ENCODE results near the gene USP13.

Gene USP13

GRCh38 chr3:179646177-179646576 is 6.7 kb upstream of the USP13 start:
- TF ChIP-seq YY1 (IDR thresholded peaks at IDR 0.05; ENCODE audit: low read depth) (no peak), REST (IDR thresholded peaks at IDR 0.05; ENCODE audit: low read depth) (no peak), USF1 (IDR thresholded peaks at IDR 0.05) (no peak), CEBPB (IDR thresholded peaks at IDR 0.05) (no peak)

GRCh38 chr3:179651687-179652446 is 973 bp upstream of the USP13 start:
- no peak for TF ChIP-seq REST (IDR thresholded peaks at IDR 0.05; ENCODE audit: low read depth)
- no peak for TF ChIP-seq CREB1 (IDR thresholded peaks at IDR 0.05; ENCODE audit: low read depth)
- TF ChIP-seq ZBTB7A (IDR thresholded peaks at IDR 0.05; ENCODE audit: low read depth) = no peak
- TF ChIP-seq YY1 (IDR thresholded peaks at IDR 0.05; ENCODE audit: low read depth) = no peak
- TF ChIP-seq TEAD4 (IDR thresholded peaks at IDR 0.05) = no peak
- no peak for TF ChIP-seq FOXM1 (IDR thresholded peaks at IDR 0.05; ENCODE audit: borderline replicate concordance, low read depth)
- TF ChIP-seq EGR1 (IDR thresholded peaks at IDR 0.05) = no peak
- TF ChIP-seq MAX (IDR thresholded peaks at IDR 0.05) = no peak

DNA sequence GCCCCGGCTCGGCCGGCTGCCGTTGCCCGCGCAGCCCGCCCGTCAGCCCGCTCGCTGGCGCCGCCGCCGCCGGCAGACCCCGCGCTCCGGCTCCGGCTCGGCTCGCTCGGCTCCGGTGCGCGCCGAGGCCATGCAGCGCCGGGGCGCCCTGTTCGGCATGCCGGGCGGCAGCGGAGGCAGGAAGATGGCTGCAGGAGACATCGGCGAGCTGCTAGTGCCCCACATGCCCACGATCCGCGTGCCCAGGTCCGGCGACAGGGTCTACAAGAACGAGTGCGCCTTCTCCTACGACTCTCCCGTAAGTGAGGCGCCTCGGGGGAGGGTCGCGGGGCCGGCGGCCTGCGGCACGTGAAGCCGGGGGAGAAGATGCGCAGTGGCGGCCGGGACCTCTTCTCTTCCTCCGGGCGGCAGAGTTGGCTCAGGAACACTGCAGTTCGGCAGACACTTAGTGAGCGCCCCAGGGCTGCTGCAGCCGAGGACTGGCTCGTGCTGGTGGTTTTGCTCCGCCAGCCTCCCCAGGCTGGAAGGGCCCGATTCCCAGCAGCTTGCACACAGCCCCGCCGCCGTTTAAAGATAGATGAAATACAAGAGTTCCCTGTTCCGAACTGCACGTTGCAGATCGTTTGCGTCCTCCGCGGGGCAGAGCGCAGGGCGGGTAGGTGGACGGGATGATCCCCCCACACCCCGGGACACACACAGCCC is 407 bp downstream of the USP13 start:
- no peak for TF ChIP-seq TCF12 (IDR thresholded peaks at IDR 0.05; ENCODE audit: low read depth)
- no peak for TF ChIP-seq NFIC (IDR thresholded peaks at IDR 0.05)
- TF ChIP-seq USF1 (IDR thresholded peaks at IDR 0.05) = peak; percentile 53; the same call in 1 of the 2 replicates
- peak; percentile 47 for TF ChIP-seq RAD21 (IDR thresholded peaks at IDR 0.05; ENCODE audit: low read depth)
- no peak for TF ChIP-seq FOXM1 (IDR thresholded peaks at IDR 0.05; ENCODE audit: borderline replicate concordance, low read depth)
- TF ChIP-seq CREB1 (IDR thresholded peaks at IDR 0.05; ENCODE audit: low read depth) = no peak
- peak; percentile 80 for TF ChIP-seq YY1 (IDR thresholded peaks at IDR 0.05; ENCODE audit: low read depth)
- TF ChIP-seq ZBTB7A (IDR thresholded peaks at IDR 0.05; ENCODE audit: low read depth) = peak; percentile 53; the same call in 1 of the 2 replicates
- peak; percentile 85 for TF ChIP-seq MAX (IDR thresholded peaks at IDR 0.05)
- no peak for TF ChIP-seq REST (IDR thresholded peaks at IDR 0.05; ENCODE audit: low read depth)
- peak; percentile 53; the same call in 1 of the 2 replicates for TF ChIP-seq TAF1 (IDR thresholded peaks at IDR 0.05; ENCODE audit: low read depth)
- no peak for TF ChIP-seq EGR1 (IDR thresholded peaks at IDR 0.05)
- TF ChIP-seq TEAD4 (IDR thresholded peaks at IDR 0.05) = peak; percentile 38

DNA sequence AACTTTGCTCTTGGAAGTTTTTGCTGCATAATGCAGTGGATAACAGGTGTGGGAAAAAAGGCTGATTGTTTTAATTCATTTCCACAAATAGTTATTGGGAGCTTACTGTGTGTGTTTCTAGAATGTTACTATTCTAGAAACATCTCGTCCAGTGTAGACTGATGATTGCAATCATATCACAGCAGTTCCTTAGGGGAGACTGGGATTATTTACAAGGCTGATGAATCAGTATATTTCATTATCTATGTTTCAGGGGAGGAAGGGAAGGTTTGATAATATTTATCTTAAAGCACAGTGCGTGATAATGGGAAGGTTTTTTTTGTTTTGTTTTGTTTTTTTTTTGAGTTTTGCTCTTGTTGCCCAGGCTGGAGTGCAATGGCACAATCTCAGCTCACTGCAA is 2.4 kb downstream of the USP13 start:
- TF ChIP-seq EP300 (IDR thresholded peaks at IDR 0.05; ENCODE audit: borderline replicate concordance) = no peak
- no peak for TF ChIP-seq TAF1 (IDR thresholded peaks at IDR 0.05; ENCODE audit: low read depth)
- TF ChIP-seq TEAD4 (IDR thresholded peaks at IDR 0.05) = no peak
- TF ChIP-seq MAX (IDR thresholded peaks at IDR 0.05) = no peak
- TF ChIP-seq CREB1 (IDR thresholded peaks at IDR 0.05; ENCODE audit: low read depth) = no peak
- no peak for TF ChIP-seq TCF12 (IDR thresholded peaks at IDR 0.05; ENCODE audit: low read depth)

All from Ishikawa (cell line).